ENCODE measurements around the gene TMC7. TPM values are rescaled to one million over a fixed set of nuclear protein-coding genes. Genes with fewer than 3 reads are reported as not detected.
A peak's percentile ranks its signal among the peaks of the same experiment; 100 is the strongest.

The TMC7 gene
- 1 to 10 TPM in 1 of 3 donors, under 1 TPM in 2; 0.64 to 1.3 (median 0.73) TPM for total RNA-seq

DNA sequence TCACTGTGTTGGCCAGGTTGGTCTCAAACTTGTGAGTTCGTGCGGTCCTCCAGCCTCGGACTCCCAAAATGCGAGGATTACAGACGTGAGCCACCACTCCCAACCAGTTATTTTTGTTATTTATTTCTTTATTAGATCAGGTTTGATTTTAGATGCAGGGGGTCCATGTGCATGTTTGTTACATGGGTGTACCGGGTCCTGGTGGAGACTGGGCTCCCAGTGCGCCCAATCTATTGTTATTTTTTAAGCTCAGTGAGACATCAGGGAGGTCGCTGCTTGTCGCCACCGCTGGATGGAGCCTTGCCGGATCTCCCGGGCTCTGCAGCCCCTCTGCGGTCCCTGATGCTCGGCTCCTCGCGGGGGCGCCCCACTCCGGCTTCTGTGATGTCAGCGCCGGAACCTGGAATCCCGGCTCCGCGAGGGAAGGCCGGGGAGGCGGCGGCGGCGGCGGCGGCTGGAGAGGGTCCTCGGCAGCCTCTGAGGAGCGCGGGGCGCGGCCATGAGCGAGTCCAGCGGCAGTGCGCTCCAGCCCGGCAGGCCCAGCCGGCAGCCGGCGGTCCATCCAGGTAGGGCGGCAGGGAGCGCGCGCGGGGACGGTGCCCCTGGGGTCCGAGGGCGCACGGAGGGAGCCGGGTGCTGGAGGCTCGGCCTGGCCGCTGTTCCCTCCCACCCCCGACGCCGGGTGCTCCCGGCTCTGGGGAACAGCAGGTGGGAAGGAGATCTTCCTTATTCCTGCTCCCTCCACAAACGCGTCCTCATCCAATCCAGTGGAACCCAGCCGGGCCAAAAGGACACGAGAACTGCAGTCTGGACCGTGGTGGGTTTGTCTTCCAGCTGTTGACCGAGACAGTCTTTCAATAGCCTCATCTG, at the start of gene TMC7:
Gene TMC7 (plus strand): TSS at position 370 of the 870 bp plus-strand sequence. CDS start 130 bp downstream, at position 500.
- no peaks in the 10 kb centered on the region for H3K36me3 ChIP-seq
- peak within 1 kb of the TSS; percentile 46 to 75 for H3K27ac ChIP-seq
- no peaks in the 10 kb centered on the region for H3K4me1 ChIP-seq
- H3K9me3 ChIP-seq: no peaks in the 10 kb centered on the region
- H3K4me3 ChIP-seq: peak within 1 kb of the TSS; percentile 42 to 78 (median 54)
- intact Hi-C loops (cut with DNase I; ENCODE audit: low total_unique reads): no loop called here
- H3K27me3 ChIP-seq: no peaks in the 10 kb centered on the region
- peak; percentile 47 to 86 for DNase-seq (ENCODE audit: low spot score in 2 of 2)
- TF ChIP-seq, protein P1, sequence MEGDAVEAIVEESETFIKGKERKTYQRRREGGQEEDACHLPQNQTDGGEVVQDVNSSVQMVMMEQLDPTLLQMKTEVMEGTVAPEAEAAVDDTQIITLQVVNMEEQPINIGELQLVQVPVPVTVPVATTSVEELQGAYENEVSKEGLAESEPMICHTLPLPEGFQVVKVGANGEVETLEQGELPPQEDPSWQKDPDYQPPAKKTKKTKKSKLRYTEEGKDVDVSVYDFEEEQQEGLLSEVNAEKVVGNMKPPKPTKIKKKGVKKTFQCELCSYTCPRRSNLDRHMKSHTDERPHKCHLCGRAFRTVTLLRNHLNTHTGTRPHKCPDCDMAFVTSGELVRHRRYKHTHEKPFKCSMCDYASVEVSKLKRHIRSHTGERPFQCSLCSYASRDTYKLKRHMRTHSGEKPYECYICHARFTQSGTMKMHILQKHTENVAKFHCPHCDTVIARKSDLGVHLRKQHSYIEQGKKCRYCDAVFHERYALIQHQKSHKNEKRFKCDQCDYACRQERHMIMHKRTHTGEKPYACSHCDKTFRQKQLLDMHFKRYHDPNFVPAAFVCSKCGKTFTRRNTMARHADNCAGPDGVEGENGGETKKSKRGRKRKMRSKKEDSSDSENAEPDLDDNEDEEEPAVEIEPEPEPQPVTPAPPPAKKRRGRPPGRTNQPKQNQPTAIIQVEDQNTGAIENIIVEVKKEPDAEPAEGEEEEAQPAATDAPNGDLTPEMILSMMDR (IDR thresholded peaks at IDR 0.05): peak in 2 of 3 donors; percentile 48 to 52
- TF ChIP-seq POLR2A (IDR thresholded peaks at IDR 0.05): no peak

DNA sequence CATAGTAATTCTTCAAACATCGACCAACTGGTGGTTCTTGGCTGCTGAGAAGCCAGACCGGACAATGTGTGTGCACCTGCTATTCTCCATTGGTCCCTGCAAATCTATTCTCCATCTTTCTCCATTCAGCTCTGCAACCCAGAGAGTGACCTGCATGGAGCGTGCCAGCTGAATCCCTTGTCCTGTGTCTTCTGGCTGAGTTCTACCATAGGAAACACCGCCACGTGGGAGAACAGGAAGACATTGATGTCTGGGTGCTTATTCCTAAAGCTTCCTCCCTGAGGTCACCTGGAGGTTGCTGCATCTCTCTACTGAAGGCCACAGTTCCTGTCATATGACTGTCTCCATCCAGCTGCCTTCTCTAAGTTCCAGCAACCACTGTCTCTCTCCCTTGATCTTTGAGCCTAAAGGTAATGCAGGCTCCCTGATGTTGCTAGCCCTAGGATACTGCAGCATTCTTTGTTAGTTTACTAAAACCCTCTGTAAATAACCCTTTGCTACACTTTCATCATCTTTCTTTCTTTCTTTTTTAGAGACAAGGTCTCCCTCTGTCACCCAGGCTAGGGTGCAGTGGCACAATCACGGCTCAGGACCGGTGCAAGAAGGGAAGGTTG, 46.9 kb upstream of the TMC7 start:
- H3K36me3 ChIP-seq: no peaks in the 10 kb centered on the region
- TF ChIP-seq POLR2AphosphoS5 (IDR thresholded peaks at IDR 0.05): no peak
- TF ChIP-seq, protein P1 (IDR thresholded peaks at IDR 0.05): no peak
- TF ChIP-seq POLR2A (IDR thresholded peaks at IDR 0.05): no peak
- no peaks in the 10 kb centered on the region for H3K9me3 ChIP-seq
- no peaks in the 10 kb centered on the region for H3K4me1 ChIP-seq
- DNase-seq (ENCODE audit: low spot score in 2 of 2): no peak
- intact Hi-C loops (cut with DNase I; ENCODE audit: low total_unique reads): no loop called here
- no peak overlapping the region for H3K4me3 ChIP-seq
- H3K27me3 ChIP-seq: no peaks in the 10 kb centered on the region
- no peak overlapping the region for H3K27ac ChIP-seq

DNA sequence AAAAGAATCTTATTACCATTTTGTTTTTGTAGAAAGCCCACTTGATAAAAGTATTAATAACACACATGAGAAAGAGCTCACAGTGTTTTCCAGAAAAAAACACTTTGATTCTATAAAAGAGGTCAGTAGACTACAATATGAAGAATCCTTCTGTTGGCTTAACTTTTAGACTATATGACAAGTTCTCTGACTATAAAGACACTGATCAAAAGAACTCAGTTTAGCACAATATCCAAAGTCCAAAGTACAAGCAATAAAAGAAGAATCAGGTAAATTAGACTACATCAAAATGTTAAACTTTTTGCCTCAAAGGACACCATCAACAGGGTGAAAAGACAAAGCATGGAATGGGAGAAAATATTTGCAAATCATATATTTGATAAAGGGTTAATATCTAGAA, 46.3 kb upstream of the TMC7 start:
- no peaks in the 10 kb centered on the region for H3K9me3 ChIP-seq
- H3K4me1 ChIP-seq: no peaks in the 10 kb centered on the region
- no peaks in the 10 kb centered on the region for H3K36me3 ChIP-seq
- TF ChIP-seq POLR2A (IDR thresholded peaks at IDR 0.05) (no peak), POLR2AphosphoS5 (IDR thresholded peaks at IDR 0.05) (no peak)
- TF ChIP-seq, protein P1 (IDR thresholded peaks at IDR 0.05): no peak
- no peak for DNase-seq (ENCODE audit: low spot score in 2 of 2)
- H3K27me3 ChIP-seq: no peaks in the 10 kb centered on the region
- intact Hi-C loops (cut with DNase I; ENCODE audit: low total_unique reads): no loop called here
- H3K4me3 ChIP-seq: no peak overlapping the region
- H3K27ac ChIP-seq: no peak overlapping the region

DNA sequence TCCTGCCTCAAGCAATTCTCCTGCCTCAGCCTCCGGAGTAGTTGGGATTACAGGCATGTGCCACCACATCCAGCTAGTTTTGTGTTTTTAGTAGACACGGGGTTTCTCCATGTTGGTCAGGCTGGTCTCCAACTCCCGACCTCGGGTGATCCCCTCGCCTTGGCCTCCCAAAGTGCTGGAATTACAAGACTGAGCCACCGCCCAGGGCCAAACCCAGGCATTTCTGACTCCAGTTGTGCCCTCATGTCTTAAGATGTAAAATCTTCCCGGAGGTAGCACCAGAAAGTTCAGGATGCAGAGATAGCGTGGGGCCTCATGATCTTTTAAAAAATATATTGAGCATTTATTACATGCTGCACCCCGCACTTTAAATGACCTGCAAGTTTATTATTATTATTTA, 44.7 kb upstream of the TMC7 start:
- Histone ChIP-seq H3K27ac (no peak overlapping the region), H3K4me3 (no peak overlapping the region), H3K4me1 (no peaks in the 10 kb centered on the region), H3K9me3 (no peaks in the 10 kb centered on the region), H3K27me3 (no peaks in the 10 kb centered on the region), H3K36me3 (no peaks in the 10 kb centered on the region)
- DNase-seq (ENCODE audit: low spot score in 2 of 2): no peak
- intact Hi-C loops (cut with DNase I; ENCODE audit: low total_unique reads): no loop called here
- TF ChIP-seq, protein P1 (IDR thresholded peaks at IDR 0.05): no peak
- no peak for TF ChIP-seq POLR2AphosphoS5 (IDR thresholded peaks at IDR 0.05)
- no peak for TF ChIP-seq POLR2A (IDR thresholded peaks at IDR 0.05)

DNA sequence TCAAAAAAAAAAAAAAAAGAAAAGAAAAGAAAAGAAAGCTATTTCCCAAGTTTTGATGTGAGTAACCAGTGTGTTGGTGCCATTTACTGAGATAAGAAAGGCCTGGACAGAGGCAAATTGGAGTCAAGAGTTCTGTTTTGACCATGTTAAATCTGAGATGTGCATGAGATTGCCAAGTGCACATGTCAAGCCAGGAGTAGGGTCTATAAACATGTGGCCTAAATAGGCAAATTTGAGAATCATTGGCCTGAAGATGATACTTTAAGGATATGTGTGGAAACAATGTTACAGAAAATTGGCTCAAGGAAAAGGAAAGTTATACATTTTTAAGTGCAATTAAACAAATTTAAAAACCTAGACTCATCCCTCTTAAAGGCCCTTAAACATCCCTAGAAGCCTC, 42.3 kb upstream of the TMC7 start:
- intact Hi-C loops (cut with DNase I; ENCODE audit: low total_unique reads): no loop called here
- Histone ChIP-seq H3K27ac (no peak overlapping the region), H3K4me3 (no peak overlapping the region), H3K27me3 (no peaks in the 10 kb centered on the region), H3K9me3 (no peaks in the 10 kb centered on the region), H3K36me3 (no peaks in the 10 kb centered on the region), H3K4me1 (no peaks in the 10 kb centered on the region)
- TF ChIP-seq POLR2AphosphoS5 (IDR thresholded peaks at IDR 0.05) (no peak), POLR2A (IDR thresholded peaks at IDR 0.05) (no peak)
- TF ChIP-seq, protein P1 (IDR thresholded peaks at IDR 0.05): no peak
- DNase-seq (ENCODE audit: low spot score in 2 of 2): no peak

Data from breast epithelium (tissue), 4 donors.